BJ (cell line): ENCODE data around the gene PRMT6. TPM values are rescaled to one million over a fixed set of nuclear protein-coding genes. Genes with fewer than 3 reads are reported as not detected.

Experiments
- CTCF ChIA-PET: fragments of 350-600 bp; formaldehyde crosslinking; extraction: SDS; loops from one replicate; lab custom pipeline; 2021; ENCODE audit warnings: antibody characterized with exemption, inconsistent platforms; lab: Yijun Ruan, JAX
- POLR2A ChIA-PET: fragments of 300-600 bp; sonication (Branson Sonifier 250); formaldehyde crosslinking; extraction: SDS; loops from one replicate; lab custom pipeline; 2021; ENCODE audit warnings: antibody characterized with exemption; lab: Charles Lee
- DNase-seq: peaks from one replicate; pipeline ENCODE4 v3.0.0-alpha.2; 2011; ENCODE audit warnings: low read depth
- H3K27me3 ChIP-seq: 2 replicates; pipeline ENCODE4 v1.6.0; 2011; ENCODE audit warnings: low read length; ENCODE audit not compliant: control insufficient read depth, insufficient read depth
- H3K36me3 ChIP-seq: 2 replicates; pipeline ENCODE4 v1.5.1; 2011; ENCODE audit warnings: low read length; ENCODE audit not compliant: control insufficient read depth, insufficient read depth
- H3K4me3 ChIP-seq: 2 replicates; pipeline ENCODE4 v1.5.1; 2011; ENCODE audit warnings: low read depth, mild to moderate bottlenecking, control low read depth, low read length
- CTCF ChIP-seq: IDR thresholded peaks from 2 replicates; pipeline ENCODE4 v1.5.1; 2011; ENCODE audit warnings: low read depth, mild to moderate bottlenecking, control low read depth, inconsistent platforms, low read length, moderate library complexity; ENCODE audit not compliant: insufficient read depth
- polyA minus RNA-seq: library from RNA; depleted of rRNA, polyadenylated mRNA; stranded (reverse); fragments of >200 nt; gene quantifications from 2 replicates; pipeline ENCODE4 v1.2.3, GENCODE V29; 2011; rRNA and poly(A)+ RNA removed
- polyA plus RNA-seq: library from polyadenylated mRNA; depleted of rRNA; stranded (reverse); fragments of >200 nt; gene quantifications from 2 replicates; pipeline ENCODE4 v1.2.3, GENCODE V29; 2011; rRNA removed

PRMT6 gene
- 10.5 and 11.1 TPM in 2 replicates for polyA plus RNA-seq
- polyA minus RNA-seq, result 5.3 and 6.7 TPM in 2 replicates

GRCh38 chr1:107056426-107057196 lies at the start of gene PRMT6:
PRMT6 (plus strand) TSS chr1:107056674; CDS start chr1:107056716, 42 bp downstream.
- DNase-seq, result no peak
- no peaks in the 10 kb centered on the region for H3K36me3 ChIP-seq
- H3K4me3 ChIP-seq, result peak within 1 kb of the TSS; percentile 91
- ChIA-PET POLR2A (interaction anchor here (0.6 kb wide), 1 partner anchor 520 kb away, joined by 7 read pairs; no protein-coding TSS in a partner anchor), CTCF (interaction anchor here (0.8 to 1.3 kb wide), 3 partner anchors 9 to 473 kb away, joined by 3 to 4 read pairs (median 3); no protein-coding TSS in a partner anchor)
- peak; percentile 2; the same call in 1 of the 2 replicates for TF ChIP-seq CTCF
- no peaks in the 10 kb centered on the region for H3K27me3 ChIP-seq

GRCh38 chr1:107009281-107009680 lies 47.2 kb upstream of the PRMT6 start:
- Histone ChIP-seq H3K4me3 (no peak overlapping the region), H3K27me3 (no peaks in the 10 kb centered on the region), H3K36me3 (no peaks in the 10 kb centered on the region)
- ChIA-PET POLR2A (no interaction called here), CTCF (no interaction called here)
- TF ChIP-seq CTCF, result no peak
- no peak for DNase-seq

- H3K4me3 ChIP-seq, result no peak overlapping the region
- POLR2A ChIA-PET, result no interaction called here
- TF ChIP-seq CTCF, result no peak
- CTCF ChIA-PET, result interaction anchor here (0.6 kb wide), 1 partner anchor 705 kb away, joined by 3 read pairs; no protein-coding TSS in a partner anchor
- no peaks in the 10 kb centered on the region for H3K36me3 ChIP-seq
- no peaks in the 10 kb centered on the region for H3K27me3 ChIP-seq
- no peak for DNase-seq
These were observed 45.9 kb upstream of the PRMT6 start for GRCh38 chr1:107010582-107010981.

GRCh38 chr1:107016376-107016978 lies 40.0 kb upstream of the PRMT6 start:
- no peak overlapping the region for H3K4me3 ChIP-seq
- TF ChIP-seq CTCF, result no peak
- ChIA-PET POLR2A (no interaction called here), CTCF (interaction anchor here (1.0 kb wide), 1 partner anchor 23 kb away, joined by 4 read pairs; no protein-coding TSS in a partner anchor)
- no peak for DNase-seq
- no peaks in the 10 kb centered on the region for H3K36me3 ChIP-seq
- H3K27me3 ChIP-seq, result no peaks in the 10 kb centered on the region

- no peak for TF ChIP-seq CTCF
- ChIA-PET POLR2A (no interaction called here), CTCF (interaction anchor here (0.8 kb wide), 1 partner anchor 15 kb away, joined by 3 read pairs; no protein-coding TSS in a partner anchor)
- no peak for DNase-seq
- Histone ChIP-seq H3K4me3 (no peak overlapping the region), H3K36me3 (no peaks in the 10 kb centered on the region), H3K27me3 (no peaks in the 10 kb centered on the region)
These were observed 38.0 kb upstream of the PRMT6 start for GRCh38 chr1:107018445-107018844.
